ENCODE results near the gene RBPJ.

Gene RBPJ

GRCh38 chr4:26418850-26419249 is 98.0 kb downstream of the RBPJ start:
- DNase-seq (ENCODE audit: low read depth in 2 of 2): no peak

GRCh38 chr4:26420438-26420837 is 99.6 kb downstream of the RBPJ start:
- DNase-seq (ENCODE audit: low read depth in 2 of 2): no peak

DNA sequence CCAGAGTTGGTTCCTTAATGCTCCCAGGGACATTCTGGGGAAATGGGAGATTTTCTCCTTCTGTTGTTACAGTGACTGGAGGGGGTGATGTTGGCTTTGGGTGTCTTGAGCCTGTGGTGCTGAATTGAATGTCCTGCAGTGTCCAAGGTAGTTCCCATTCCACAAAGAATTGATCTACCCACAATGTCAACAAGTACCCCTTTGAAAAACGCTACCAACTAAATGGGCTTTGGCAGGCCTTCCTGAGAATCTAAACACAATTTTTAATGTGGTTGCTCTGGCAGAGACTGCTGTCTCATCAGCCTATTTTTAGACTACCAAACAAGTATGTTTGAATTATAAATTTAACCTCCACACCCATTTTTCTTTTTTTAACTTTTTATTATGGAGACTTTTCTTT is 100.1 kb downstream of the RBPJ start:
- DNase-seq (ENCODE audit: low read depth in 2 of 2): no peak

GRCh38 chr4:26424153-26424552 is 103.3 kb downstream of the RBPJ start:
- DNase-seq (ENCODE audit: low read depth in 2 of 2): no peak

- no peak for DNase-seq (ENCODE audit: low read depth in 2 of 2)
These were observed 104.0 kb downstream of the RBPJ start for GRCh38 chr4:26424838-26425237.

GRCh38 chr4:26425953-26426352 is 105.1 kb downstream of the RBPJ start:
- DNase-seq (ENCODE audit: low read depth in 2 of 2): no peak

DNA sequence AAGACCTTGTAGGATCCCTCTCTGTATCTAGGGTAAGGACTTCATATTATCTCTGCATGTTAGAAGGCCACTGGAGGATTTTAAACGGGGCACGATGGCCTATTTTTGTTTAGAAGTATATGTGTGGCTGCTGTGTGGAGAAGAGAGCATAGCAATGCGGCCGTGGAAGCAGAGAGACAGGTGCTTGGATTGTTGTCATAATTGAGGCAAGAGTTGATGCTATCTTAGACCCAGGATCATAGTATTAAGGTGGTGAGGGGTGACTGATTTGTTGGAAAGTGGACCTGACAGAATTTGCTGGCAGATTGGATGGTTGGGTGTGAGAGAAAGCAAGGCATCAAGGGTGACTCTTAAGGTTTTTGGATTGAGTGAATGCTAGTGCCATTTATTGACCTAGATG is 106.1 kb downstream of the RBPJ start:
- no peak for DNase-seq (ENCODE audit: low read depth in 2 of 2)

- no peak for DNase-seq (ENCODE audit: low read depth in 2 of 2)
These were observed 109.1 kb downstream of the RBPJ start for GRCh38 chr4:26429910-26430309.

- DNase-seq (ENCODE audit: low read depth in 2 of 2): no peak
These were observed 110.8 kb downstream of the RBPJ start for GRCh38 chr4:26431461-26432180.

DNA sequence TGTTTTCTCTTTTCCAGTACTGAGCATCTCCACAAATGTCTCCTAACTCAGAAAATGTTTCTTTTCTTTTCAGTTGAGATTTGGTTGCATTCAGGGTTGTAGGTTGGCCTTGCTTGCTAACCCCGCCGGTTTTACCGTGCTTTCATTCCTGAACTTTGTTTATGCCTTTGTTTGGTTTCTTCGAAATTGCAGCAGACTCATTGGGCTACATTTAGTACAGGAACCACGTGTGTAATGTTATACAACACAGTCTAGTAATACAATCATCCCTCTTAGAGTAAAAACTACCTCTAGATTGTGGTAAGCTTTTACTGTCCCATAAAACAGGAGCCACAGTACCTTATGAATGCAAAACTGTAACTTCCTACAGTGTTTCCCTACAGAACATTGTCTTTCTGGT is 111.6 kb downstream of the RBPJ start:
- DNase-seq (ENCODE audit: low read depth in 2 of 2): no peak

DNA sequence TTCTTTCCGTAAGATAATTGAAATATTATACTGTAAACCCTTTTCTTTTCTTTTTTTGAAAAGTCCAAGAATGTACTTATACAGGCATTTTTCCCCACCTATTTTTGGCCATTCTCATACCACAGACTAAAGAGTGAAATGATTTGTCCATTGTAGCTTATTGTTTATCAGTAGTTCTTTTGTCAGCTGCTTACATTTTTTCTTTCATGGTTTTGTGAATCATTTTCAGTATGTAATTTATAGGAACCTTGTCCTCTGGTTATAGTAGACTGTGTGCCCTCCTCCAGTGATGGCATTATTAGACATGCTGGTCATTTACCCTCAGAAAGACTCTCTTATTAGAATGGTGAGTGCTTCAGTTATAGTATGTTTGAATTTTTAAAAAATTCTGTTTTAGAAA is 112.7 kb downstream of the RBPJ start:
- DNase-seq (ENCODE audit: low read depth in 2 of 2): no peak

GRCh38 chr4:26434030-26434639 is 113.3 kb downstream of the RBPJ start:
- DNase-seq (ENCODE audit: low read depth in 2 of 2): no peak

DNA sequence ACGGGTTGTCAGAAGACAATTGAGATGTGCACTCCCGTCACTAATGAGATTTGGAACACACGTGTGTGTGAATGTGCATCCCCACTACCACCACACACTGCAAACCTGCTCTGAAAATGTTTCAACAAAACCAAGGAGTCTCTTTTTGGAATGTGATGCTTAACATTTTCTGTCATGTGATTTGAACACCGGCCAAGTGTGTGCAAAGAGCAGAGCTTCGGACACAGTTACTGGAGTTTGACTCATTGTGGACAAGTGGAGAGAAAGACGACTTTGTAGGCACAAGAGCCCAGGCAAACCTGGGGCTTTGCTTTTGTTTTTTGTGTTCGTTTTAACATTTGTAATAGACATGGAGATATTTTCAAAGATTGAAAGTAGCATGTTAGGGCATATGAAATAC is 120.3 kb downstream of the RBPJ start:
- DNase-seq (ENCODE audit: low read depth in 2 of 2): no peak

DNA sequence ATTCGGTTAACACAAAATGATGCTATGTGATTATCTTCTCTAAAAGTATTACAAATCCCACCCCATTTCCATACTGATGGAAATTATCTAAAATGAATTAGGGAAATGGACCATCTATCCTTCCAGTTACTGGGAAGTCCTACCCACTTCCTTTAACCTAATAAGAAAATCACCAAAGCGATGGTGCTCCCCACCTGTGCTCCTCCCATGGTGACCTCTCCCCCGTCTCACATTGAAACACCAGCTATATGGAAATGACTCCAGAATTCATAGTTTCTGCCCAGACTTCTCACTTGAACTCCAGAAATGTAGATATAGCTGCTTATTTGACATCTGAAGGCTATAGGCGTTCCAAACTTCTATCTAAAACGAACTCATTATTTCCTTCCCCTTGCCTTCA is 121.0 kb downstream of the RBPJ start:
- DNase-seq (ENCODE audit: low read depth in 2 of 2): no peak

- no peak for DNase-seq (ENCODE audit: low read depth in 2 of 2)
These were observed 126.6 kb downstream of the RBPJ start for GRCh38 chr4:26447378-26447777.

- DNase-seq (ENCODE audit: low read depth in 2 of 2): no peak
These were observed 129.6 kb downstream of the RBPJ start for GRCh38 chr4:26450418-26450817.

DNA sequence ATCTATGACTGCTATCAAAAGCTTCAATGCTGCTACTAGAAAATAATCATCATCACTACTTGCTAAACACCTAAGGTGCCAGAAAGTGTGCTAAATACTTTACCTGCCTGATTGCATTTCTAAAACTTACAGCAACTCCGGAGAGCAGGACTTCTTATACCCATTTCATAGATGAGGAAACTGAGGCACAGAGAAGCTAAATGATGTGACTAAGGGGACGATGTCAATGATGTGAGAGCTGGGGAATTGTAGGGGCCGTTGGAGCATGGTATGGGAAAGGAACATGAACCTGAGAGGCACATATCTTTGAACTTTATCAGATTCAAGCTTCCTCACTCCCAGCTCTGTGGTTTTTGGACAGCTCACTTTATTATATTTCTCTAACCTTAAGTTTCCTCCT is 130.8 kb downstream of the RBPJ start:
- no peak for DNase-seq (ENCODE audit: low read depth in 2 of 2)

DNA sequence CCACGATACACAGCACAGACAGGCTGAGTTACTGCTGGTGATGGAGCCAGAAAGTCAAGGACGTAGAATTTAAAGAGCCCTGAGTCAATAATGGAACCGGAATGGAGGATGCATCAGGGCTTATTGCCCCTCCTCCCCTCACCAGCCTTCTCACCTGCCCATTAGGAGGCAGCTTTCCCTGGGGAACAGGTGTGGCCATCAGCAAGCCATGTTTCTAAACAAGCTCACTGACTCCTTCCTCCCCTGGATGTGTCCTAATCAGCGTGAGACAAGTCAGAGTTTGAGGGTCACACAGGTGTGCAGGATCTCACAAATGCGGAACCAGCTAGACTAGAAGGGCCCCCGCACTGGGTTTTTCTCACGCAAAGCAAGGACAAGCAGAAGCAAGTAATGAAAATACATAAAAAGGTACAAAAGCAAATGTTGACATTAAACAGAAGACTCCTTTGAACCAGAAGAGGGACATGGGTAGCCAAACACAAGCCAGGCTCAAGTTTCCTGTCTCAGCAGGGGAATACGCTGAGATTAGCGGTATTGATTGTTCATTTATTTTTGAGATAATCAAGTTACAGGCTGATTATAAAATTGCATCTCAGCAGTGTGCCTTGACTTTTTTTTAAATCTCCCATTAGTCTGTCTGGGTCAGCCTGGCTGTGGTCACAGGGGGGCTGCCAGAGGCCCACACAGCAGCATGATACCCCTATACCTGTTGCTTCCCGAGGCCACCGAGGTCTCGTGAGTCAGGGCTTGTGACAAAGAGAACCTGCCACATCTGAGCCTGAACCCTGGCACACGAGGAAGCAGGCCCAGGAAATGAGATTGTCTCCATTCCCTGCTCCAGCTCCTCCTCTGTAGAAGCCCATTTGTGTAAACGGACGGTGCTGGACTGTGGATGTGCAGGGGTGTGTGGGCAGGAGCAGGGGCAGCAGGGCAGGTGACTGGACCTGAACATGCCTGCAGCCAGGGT is 132.0 kb downstream of the RBPJ start:
- DNase-seq (ENCODE audit: low read depth in 2 of 2): no peak

GRCh38 chr4:26454961-26455360 is 134.1 kb downstream of the RBPJ start:
- DNase-seq (ENCODE audit: low read depth in 2 of 2): no peak

GRCh38 chr4:26455571-26455970 is 134.8 kb downstream of the RBPJ start:
- DNase-seq (ENCODE audit: low read depth in 2 of 2): no peak

- no peak for DNase-seq (ENCODE audit: low read depth in 2 of 2)
These were observed 136.6 kb downstream of the RBPJ start for GRCh38 chr4:26457412-26457811.

DNA sequence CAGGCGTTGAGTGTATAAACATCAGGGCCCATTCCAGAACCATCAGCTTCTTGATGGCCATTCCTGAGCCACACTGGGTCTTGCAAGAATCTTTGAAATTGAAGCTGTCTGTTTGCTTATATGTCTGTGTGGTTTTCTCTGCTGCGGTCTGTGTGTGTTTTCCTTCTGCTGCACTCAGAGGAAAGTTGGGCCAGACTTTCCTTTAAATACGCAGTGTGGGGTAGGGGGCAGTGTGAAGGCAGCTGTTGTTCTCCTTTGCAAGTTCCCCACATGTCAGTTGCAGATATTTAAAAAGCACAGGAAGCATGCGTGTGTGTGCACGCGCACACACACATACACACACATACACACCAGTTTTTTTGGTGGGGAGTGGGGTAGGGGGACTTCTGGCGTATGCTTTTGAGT is 137.3 kb downstream of the RBPJ start:
- peak in 1 of 2 experiments; percentile 8 for DNase-seq (ENCODE audit: low read depth in 2 of 2)

All from fibroblast of skin of left biceps (primary cell).